ENCODE data around the gene TSHZ2. TPM values are rescaled to one million over a fixed set of nuclear protein-coding genes. Genes with fewer than 3 reads are reported as not detected.
A peak's percentile ranks its signal among the peaks of the same experiment; 100 is the strongest.

Gene TSHZ2
- total and polyA plus RNA-seq, 9 of the 15 experiments (the other 6 are each of a cell fraction or from before 2014, with no cell fraction given): 0.03 to 0.20 (median 0.05) TPM; not detected in 4

DNA sequence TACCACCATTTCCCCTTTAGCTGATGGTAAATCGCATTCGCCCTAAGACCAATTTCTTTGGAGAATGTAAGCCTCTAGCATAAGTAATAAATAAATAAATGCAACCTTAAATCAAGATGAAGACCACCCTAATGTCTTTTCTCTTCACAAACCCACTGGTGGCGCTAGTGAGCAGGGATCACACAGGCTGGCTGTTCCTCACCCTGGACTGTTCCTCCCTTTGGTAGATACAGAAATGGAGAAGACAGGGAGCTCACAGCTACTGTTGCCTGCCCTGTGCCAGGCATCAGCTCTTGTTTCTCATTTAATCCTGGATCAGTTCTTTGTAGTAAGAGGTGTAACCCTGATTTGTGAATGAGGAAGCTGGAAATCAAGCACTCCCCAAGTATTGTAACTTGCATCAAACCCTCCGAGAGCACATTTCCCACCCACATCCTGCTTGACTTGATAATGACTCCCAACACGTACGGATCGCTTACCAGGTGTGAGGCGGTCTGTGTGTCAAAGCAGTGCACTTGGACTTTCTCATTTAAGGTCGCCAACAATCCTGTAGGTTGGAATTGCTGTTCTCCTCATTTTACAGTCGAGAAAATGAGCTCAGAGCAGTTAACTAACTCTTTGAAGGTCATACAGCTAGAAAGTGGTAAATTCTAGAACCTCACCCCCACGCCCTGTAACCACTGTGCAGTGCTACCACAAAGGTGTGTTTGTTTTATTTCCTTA is 236.1 kb downstream of the TSHZ2 start (continued):
- TF ChIP-seq, protein P1, sequence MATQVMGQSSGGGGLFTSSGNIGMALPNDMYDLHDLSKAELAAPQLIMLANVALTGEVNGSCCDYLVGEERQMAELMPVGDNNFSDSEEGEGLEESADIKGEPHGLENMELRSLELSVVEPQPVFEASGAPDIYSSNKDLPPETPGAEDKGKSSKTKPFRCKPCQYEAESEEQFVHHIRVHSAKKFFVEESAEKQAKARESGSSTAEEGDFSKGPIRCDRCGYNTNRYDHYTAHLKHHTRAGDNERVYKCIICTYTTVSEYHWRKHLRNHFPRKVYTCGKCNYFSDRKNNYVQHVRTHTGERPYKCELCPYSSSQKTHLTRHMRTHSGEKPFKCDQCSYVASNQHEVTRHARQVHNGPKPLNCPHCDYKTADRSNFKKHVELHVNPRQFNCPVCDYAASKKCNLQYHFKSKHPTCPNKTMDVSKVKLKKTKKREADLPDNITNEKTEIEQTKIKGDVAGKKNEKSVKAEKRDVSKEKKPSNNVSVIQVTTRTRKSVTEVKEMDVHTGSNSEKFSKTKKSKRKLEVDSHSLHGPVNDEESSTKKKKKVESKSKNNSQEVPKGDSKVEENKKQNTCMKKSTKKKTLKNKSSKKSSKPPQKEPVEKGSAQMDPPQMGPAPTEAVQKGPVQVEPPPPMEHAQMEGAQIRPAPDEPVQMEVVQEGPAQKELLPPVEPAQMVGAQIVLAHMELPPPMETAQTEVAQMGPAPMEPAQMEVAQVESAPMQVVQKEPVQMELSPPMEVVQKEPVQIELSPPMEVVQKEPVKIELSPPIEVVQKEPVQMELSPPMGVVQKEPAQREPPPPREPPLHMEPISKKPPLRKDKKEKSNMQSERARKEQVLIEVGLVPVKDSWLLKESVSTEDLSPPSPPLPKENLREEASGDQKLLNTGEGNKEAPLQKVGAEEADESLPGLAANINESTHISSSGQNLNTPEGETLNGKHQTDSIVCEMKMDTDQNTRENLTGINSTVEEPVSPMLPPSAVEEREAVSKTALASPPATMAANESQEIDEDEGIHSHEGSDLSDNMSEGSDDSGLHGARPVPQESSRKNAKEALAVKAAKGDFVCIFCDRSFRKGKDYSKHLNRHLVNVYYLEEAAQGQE (IDR thresholded peaks at IDR 0.05; ENCODE audit: borderline replicate concordance): peak; percentile 42; the same call in 1 of the 2 replicates
- TF ChIP-seq, protein P1 (CRISPR knock-in tag; IDR thresholded peaks at IDR 0.05; ENCODE audit: low read depth): no peak
- TF ChIP-seq ZKSCAN3 (CRISPR knock-in tag; IDR thresholded peaks at IDR 0.05): no peak
- no peak for TF ChIP-seq SRSF7 (optimal IDR thresholded peaks at IDR 0.05; ENCODE audit: low read depth, low read length)
- TF ChIP-seq, protein P2, sequence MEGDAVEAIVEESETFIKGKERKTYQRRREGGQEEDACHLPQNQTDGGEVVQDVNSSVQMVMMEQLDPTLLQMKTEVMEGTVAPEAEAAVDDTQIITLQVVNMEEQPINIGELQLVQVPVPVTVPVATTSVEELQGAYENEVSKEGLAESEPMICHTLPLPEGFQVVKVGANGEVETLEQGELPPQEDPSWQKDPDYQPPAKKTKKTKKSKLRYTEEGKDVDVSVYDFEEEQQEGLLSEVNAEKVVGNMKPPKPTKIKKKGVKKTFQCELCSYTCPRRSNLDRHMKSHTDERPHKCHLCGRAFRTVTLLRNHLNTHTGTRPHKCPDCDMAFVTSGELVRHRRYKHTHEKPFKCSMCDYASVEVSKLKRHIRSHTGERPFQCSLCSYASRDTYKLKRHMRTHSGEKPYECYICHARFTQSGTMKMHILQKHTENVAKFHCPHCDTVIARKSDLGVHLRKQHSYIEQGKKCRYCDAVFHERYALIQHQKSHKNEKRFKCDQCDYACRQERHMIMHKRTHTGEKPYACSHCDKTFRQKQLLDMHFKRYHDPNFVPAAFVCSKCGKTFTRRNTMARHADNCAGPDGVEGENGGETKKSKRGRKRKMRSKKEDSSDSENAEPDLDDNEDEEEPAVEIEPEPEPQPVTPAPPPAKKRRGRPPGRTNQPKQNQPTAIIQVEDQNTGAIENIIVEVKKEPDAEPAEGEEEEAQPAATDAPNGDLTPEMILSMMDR (IDR thresholded peaks at IDR 0.05 in 2 of 3, conservative IDR thresholded peaks at IDR 0.05 in 1 of 3; ENCODE audit: insufficient read depth in 2 of 3, low read depth in 1 of 3, low read length in 3 of 3): peak; percentile 62 to 68 (median 63)
- TF ChIP-seq GTF2E2 (tag; IDR thresholded peaks at IDR 0.05): no peak
- TF ChIP-seq ZNF57 (CRISPR knock-in tag; IDR thresholded peaks at IDR 0.05): no peak
